Left lung (tissue), 10 donors: Measurements from ENCODE around the gene GFPT1. TPM values are rescaled to one million over a fixed set of nuclear protein-coding genes. Genes with fewer than 3 reads are reported as not detected.
A peak's percentile ranks its signal among the peaks of the same experiment; 100 is the strongest.

Experiments used
- ATAC-seq: fragments of 200-7000 bp; cut with Tn5 transposase; one replicate; pipeline ENCODE4 v1.9.1; 2020; ENCODE audit warnings: moderate library complexity
- DNase-seq, 4 donors: peaks; one replicate each; pipeline ENCODE4 v3.0.0-alpha.2; 2013 to 2020
- H3K27ac ChIP-seq, 2 donors: fragments of 200-600 bp; sonication (generic) in 1 of 2; one replicate each; pipeline versions ENCODE4 v1.5.0 to v1.8.0; 2020 to 2021
- H3K27me3 ChIP-seq, 2 donors: fragments of 200-600 bp; sonication (generic) in 1 of 2; one replicate each; pipeline versions ENCODE4 v1.5.0 to v1.8.0; 2020 to 2021
- H3K36me3 ChIP-seq, 2 donors: fragments of 200-600 bp; sonication (generic) in 1 of 2; one replicate each; pipeline versions ENCODE4 v1.5.0 to v1.8.0; 2020 to 2021
- H3K4me1 ChIP-seq, 2 donors: fragments of 200-600 bp; one replicate each; pipeline ENCODE4 v1.8.0; 2021
- H3K4me3 ChIP-seq, 2 donors: fragments of 200-600 bp; sonication (generic) in 1 of 2; one replicate each; pipeline versions ENCODE4 v1.5.0 to v1.8.0; 2020 to 2021; ENCODE audit warnings: mild to moderate bottlenecking in 1 of 2
- H3K9me3 ChIP-seq, 2 donors: fragments of 200-600 bp; sonication (generic) in 1 of 2; one replicate each; pipeline versions ENCODE4 v1.5.0 to v1.8.0; 2020 to 2021
- CTCF ChIP-seq, 2 donors: fragments of 200-600 bp; sonication (generic) in 1 of 2; IDR thresholded peaks; one replicate each; pipeline versions ENCODE4 v1.5.0 to v1.8.0; 2021; ENCODE audit warnings: antibody characterized with exemption in 2 of 2
- intact Hi-C, 2 donors: fragments of 100-400 bp; cut with DNase I; formaldehyde crosslinking; loops; one replicate each; pipeline versions ENCODE4 v1.11.2 to v1.14.2; 2022
- polyA plus RNA-seq, 6 donors: library from polyadenylated mRNA; unstranded; fragments of 120-200 nt; gene quantifications; one replicate each; pipeline ENCODE4 v1.2.1, GENCODE V29; 2013; ENCODE audit not compliant: insufficient read length in 6 of 6
- total RNA-seq, 2 donors: library from RNA; stranded (reverse); fragmentation: NEBNext Ultra II Directional; extraction: Animal tissue kit (Norgen Biotek cat#: 25700); gene quantifications; one replicate each; pipeline ENCODE4 v1.2.1, GENCODE V29; 2021
- donor health status: DM: no; HTN: yes; CAD: no.
- donor health status: DM: no; HTN: no; CAD: no.

The GFPT1 gene
- total and polyA plus RNA-seq, 8 donors, result 26.3 to 95.7 (median 30.5) TPM

- H3K36me3 ChIP-seq, result no peaks in the 10 kb centered on the region
- intact Hi-C loops, result no loop called here
- ATAC-seq (no peak), DNase-seq (no peak)
- H3K4me3 ChIP-seq, result no peak overlapping the region
- no peaks in the 10 kb centered on the region for H3K27me3 ChIP-seq
- H3K9me3 ChIP-seq, result no peaks in the 10 kb centered on the region
- H3K27ac ChIP-seq, result peak overlapping the region in 1 of 2 donors; percentile 37
- no peaks in the 10 kb centered on the region for H3K4me1 ChIP-seq
- no peak for TF ChIP-seq CTCF (IDR thresholded peaks at IDR 0.05)
Observed at GRCh38 chr2:69291721-69292120, 95.3 kb downstream of the GFPT1 start.

- no peak for TF ChIP-seq CTCF (IDR thresholded peaks at IDR 0.05)
- H3K4me3 ChIP-seq, result no peak overlapping the region
- intact Hi-C loops, result no loop called here
- DNase-seq, result no peak
- no peaks in the 10 kb centered on the region for H3K27me3 ChIP-seq
- no peak for ATAC-seq
- no peaks in the 10 kb centered on the region for H3K36me3 ChIP-seq
- H3K27ac ChIP-seq, result no peak overlapping the region
- H3K4me1 ChIP-seq, result no peaks in the 10 kb centered on the region
- H3K9me3 ChIP-seq, result no peaks in the 10 kb centered on the region
Observed at GRCh38 chr2:69291004-69291650, 95.9 kb downstream of the GFPT1 start.

- Histone ChIP-seq H3K27me3 (no peaks in the 10 kb centered on the region), H3K4me1 (no peaks in the 10 kb centered on the region), H3K9me3 (no peaks in the 10 kb centered on the region), H3K27ac (no peak overlapping the region), H3K36me3 (no peaks in the 10 kb centered on the region), H3K4me3 (no peak overlapping the region)
- DNase-seq (no peak), ATAC-seq (no peak)
- intact Hi-C loops, result no loop called here
- no peak for TF ChIP-seq CTCF (IDR thresholded peaks at IDR 0.05)
Observed at GRCh38 chr2:69288429-69288828, 98.6 kb downstream of the GFPT1 start.

GRCh38 chr2:69287544-69287943, 99.5 kb downstream of the GFPT1 start:
- no peak overlapping the region for H3K27ac ChIP-seq
- H3K4me3 ChIP-seq, result no peak overlapping the region
- ATAC-seq (no peak), DNase-seq (no peak)
- no peak for TF ChIP-seq CTCF (IDR thresholded peaks at IDR 0.05)
- no peaks in the 10 kb centered on the region for H3K27me3 ChIP-seq
- H3K4me1 ChIP-seq, result no peaks in the 10 kb centered on the region
- no peaks in the 10 kb centered on the region for H3K9me3 ChIP-seq
- intact Hi-C loops, result no loop called here
- no peaks in the 10 kb centered on the region for H3K36me3 ChIP-seq

GRCh38 chr2:69285379-69285894, 101.6 kb downstream of the GFPT1 start:
- ATAC-seq, result no peak
- H3K27me3 ChIP-seq, result no peaks in the 10 kb centered on the region
- H3K27ac ChIP-seq, result no peak overlapping the region
- H3K9me3 ChIP-seq, result no peaks in the 10 kb centered on the region
- intact Hi-C loops, result no loop called here
- TF ChIP-seq CTCF (IDR thresholded peaks at IDR 0.05), result no peak
- H3K4me3 ChIP-seq, result no peak overlapping the region
- DNase-seq, result no peak
- H3K36me3 ChIP-seq, result no peaks in the 10 kb centered on the region
- no peaks in the 10 kb centered on the region for H3K4me1 ChIP-seq
